ENCODE data around the gene PGM5.
A peak's percentile ranks its signal among the peaks of the same experiment; 100 is the strongest.

The PGM5 gene

GRCh38 chr9:68551191-68551590 lies 194.8 kb downstream of the PGM5 start:
- H3K27me3 Mint-ChIP-seq, result peaks cover 11% of the 10 kb centered on the region
- no peak overlapping the region for H3K4me3 Mint-ChIP-seq
- H3K27ac Mint-ChIP-seq, result peak overlapping the region; percentile 72
- H3K4me1 Mint-ChIP-seq, result no peaks in the 10 kb centered on the region
- no peaks in the 10 kb centered on the region for H3K36me3 Mint-ChIP-seq
- no peaks in the 10 kb centered on the region for H3K9me3 Mint-ChIP-seq

GRCh38 chr9:68552700-68553476 lies 196.5 kb downstream of the PGM5 start:
- no peaks in the 10 kb centered on the region for H3K9me3 Mint-ChIP-seq
- no peaks in the 10 kb centered on the region for H3K4me1 Mint-ChIP-seq
- H3K4me3 Mint-ChIP-seq, result no peak overlapping the region
- H3K36me3 Mint-ChIP-seq, result no peaks in the 10 kb centered on the region
- H3K27me3 Mint-ChIP-seq, result peaks cover 8% of the 10 kb centered on the region
- H3K27ac Mint-ChIP-seq, result no peak overlapping the region

- Mint-ChIP-seq H3K4me1 (peaks cover 5% of the 10 kb centered on the region), H3K27me3 (peaks cover 9% of the 10 kb centered on the region), H3K36me3 (no peaks in the 10 kb centered on the region), H3K27ac (no peak overlapping the region), H3K4me3 (no peak overlapping the region), H3K9me3 (no peaks in the 10 kb centered on the region)
Observed at GRCh38 chr9:68555437-68556150, 199.2 kb downstream of the PGM5 start.

GRCh38 chr9:68558545-68558944 lies 202.1 kb downstream of the PGM5 start:
- Mint-ChIP-seq H3K4me1 (peaks cover 8% of the 10 kb centered on the region), H3K27me3 (peaks cover 20% of the 10 kb centered on the region)

GRCh38 chr9:68560071-68560844 lies 203.8 kb downstream of the PGM5 start:
- Mint-ChIP-seq H3K36me3 (no peaks in the 10 kb centered on the region), H3K9me3 (no peaks in the 10 kb centered on the region), H3K4me1 (peaks cover 8% of the 10 kb centered on the region), H3K27ac (no peak overlapping the region), H3K27me3 (peaks cover 15% of the 10 kb centered on the region), H3K4me3 (no peak overlapping the region)

More at GRCh38 chr9:68558545-68558944, 202.1 kb downstream of the PGM5 start:
- H3K27ac Mint-ChIP-seq, result no peak overlapping the region
- H3K36me3 Mint-ChIP-seq, result no peaks in the 10 kb centered on the region
- H3K9me3 Mint-ChIP-seq, result no peaks in the 10 kb centered on the region
- H3K4me3 Mint-ChIP-seq, result no peak overlapping the region

- H3K4me1 Mint-ChIP-seq, result peaks cover 8% of the 10 kb centered on the region
- no peak overlapping the region for H3K4me3 Mint-ChIP-seq
Observed at GRCh38 chr9:68562461-68562860, 206.1 kb downstream of the PGM5 start.

GRCh38 chr9:68567565-68567964 lies 211.2 kb downstream of the PGM5 start:
- H3K4me3 Mint-ChIP-seq, result no peak overlapping the region
- peaks cover 5% of the 10 kb centered on the region for H3K9me3 Mint-ChIP-seq
- H3K27ac Mint-ChIP-seq, result no peak overlapping the region
- H3K27me3 Mint-ChIP-seq, result peaks cover 16% of the 10 kb centered on the region
- no peaks in the 10 kb centered on the region for H3K36me3 Mint-ChIP-seq
- H3K4me1 Mint-ChIP-seq, result no peaks in the 10 kb centered on the region

More at GRCh38 chr9:68562461-68562860, 206.1 kb downstream of the PGM5 start:
- Mint-ChIP-seq H3K9me3 (no peaks in the 10 kb centered on the region), H3K27ac (no peak overlapping the region), H3K36me3 (no peaks in the 10 kb centered on the region), H3K27me3 (peaks cover 15% of the 10 kb centered on the region)

GRCh38 chr9:68574150-68574549 lies 217.7 kb downstream of the PGM5 start:
- Mint-ChIP-seq H3K9me3 (peaks cover 5% of the 10 kb centered on the region), H3K4me1 (no peaks in the 10 kb centered on the region), H3K27me3 (peaks cover 3% of the 10 kb centered on the region), H3K4me3 (no peak overlapping the region), H3K27ac (no peak overlapping the region), H3K36me3 (no peaks in the 10 kb centered on the region)

- H3K27me3 Mint-ChIP-seq, result peaks cover 3% of the 10 kb centered on the region
- no peak overlapping the region for H3K4me3 Mint-ChIP-seq
- peaks cover 5% of the 10 kb centered on the region for H3K9me3 Mint-ChIP-seq
- H3K36me3 Mint-ChIP-seq, result no peaks in the 10 kb centered on the region
- H3K4me1 Mint-ChIP-seq, result no peaks in the 10 kb centered on the region
- H3K27ac Mint-ChIP-seq, result no peak overlapping the region
Observed at GRCh38 chr9:68575817-68576216, 219.4 kb downstream of the PGM5 start.

- H3K36me3 Mint-ChIP-seq, result no peaks in the 10 kb centered on the region
- no peak overlapping the region for H3K27ac Mint-ChIP-seq
- H3K9me3 Mint-ChIP-seq, result no peaks in the 10 kb centered on the region
- H3K4me1 Mint-ChIP-seq, result no peaks in the 10 kb centered on the region
- H3K4me3 Mint-ChIP-seq, result no peak overlapping the region
- no peaks in the 10 kb centered on the region for H3K27me3 Mint-ChIP-seq
Observed at GRCh38 chr9:68577774-68578591, 221.6 kb downstream of the PGM5 start.

All from activated naive CD4-positive, alpha-beta T cell treated with anti-CD3 and anti-CD28 coated beads, Interleukin-2, amount 50 U/mL, for 24 hours (primary cell).